Glomerular visceral epithelial cell (primary cell): ENCODE data around the gene PPA2.

Experiments used
- DNase-seq: peaks from one replicate; pipeline ENCODE4 v3.0.0-alpha.2; 2016; ENCODE audit errors: extremely low spot score

The PPA2 gene

GRCh38 chr4:105327222-105327621, 146.6 kb downstream of the PPA2 start:
- no peak for DNase-seq
